H1 (cell line): ENCODE results near the gene HDAC8. TPM values are rescaled to one million over a fixed set of nuclear protein-coding genes. Genes with fewer than 3 reads are reported as not detected.

Experiments used
- CEBPB ChIP-seq: IDR thresholded peaks from 2 replicates; pipeline ENCODE4 v1.6.1; 2012; ENCODE audit warnings: low read depth, low read length
- CHD7 ChIP-seq: fragments of 300-600 bp; sonication (generic); IDR thresholded peaks from 2 replicates; pipeline ENCODE4 v1.7.1; 2012; ENCODE audit warnings: low read length, moderate library complexity, mild to moderate bottlenecking, inconsistent platforms; ENCODE audit not compliant: insufficient replicate concordance
- EGR1 ChIP-seq: IDR thresholded peaks from 2 replicates; pipeline ENCODE4 v1.6.1; 2011; ENCODE audit warnings: low read depth, low read length, borderline replicate concordance
- SUZ12 ChIP-seq: fragments of 200-600 bp; sonication (generic); IDR thresholded peaks from 2 replicates; pipeline ENCODE4 v1.6.1; 2012; ENCODE audit warnings: mild to moderate bottlenecking, inconsistent platforms, low read length, moderate library complexity, mixed read lengths
- polyA plus RNA-seq, 7 experiments: library from polyadenylated mRNA; depleted of rRNA in 3 of 7; stranded (reverse) in 5 of 7; unstranded in 2 of 7; fragments of >200 nt in 5 of 7; fragments of 200-250 nt in 2 of 7; gene quantifications; 1 replicate in 5 of 7; 2 replicates in 1 of 7; 4 replicates in 1 of 7; pipeline versions ENCODE4 v1.2.1 to v1.2.3, GENCODE V29; 2011 to 2013; ENCODE audit warnings: missing spikeins in 2 of 7, mixed read lengths in 2 of 7
- total RNA-seq: library from RNA; stranded (reverse); fragmentation: NEBNext Ultra II Directional; extraction: Animal tissue kit (Norgen Biotek cat#: 25700); gene quantifications from 2 replicates; pipeline ENCODE4 v1.2.1, GENCODE V29; 2021

HDAC8 gene
- total and polyA plus RNA-seq, 2 of the 8 experiments (the other 6 are each of a cell fraction or from before 2014, with no cell fraction given), result 9.7 to 20.3 TPM

- TF ChIP-seq CHD7 (no peak), SUZ12 (no peak), CEBPB (no peak), EGR1 (no peak)
Observed at GRCh38 chrX:72371405-72371804, 201.2 kb downstream of the HDAC8 start (continued).
